ENCODE data around the gene SUMO3.

Gene SUMO3

GRCh38 chr21:44828362-44829056 is 10.6 kb upstream of the SUMO3 start:
- DNase-seq = no peak

GRCh38 chr21:44823179-44823660 is 5.4 kb upstream of the SUMO3 start:
- no peak for DNase-seq

- DNase-seq = no peak
These were observed 4.8 kb upstream of the SUMO3 start for GRCh38 chr21:44822484-44823178.

GRCh38 chr21:44820851-44821250 is 3.0 kb upstream of the SUMO3 start:
- no peak for DNase-seq

- no peak for DNase-seq
These were observed 1.7 kb upstream of the SUMO3 start for GRCh38 chr21:44819283-44820243.

- no peak for DNase-seq
These were observed 764 bp upstream of the SUMO3 start for GRCh38 chr21:44818640-44819011.

GRCh38 chr21:44817506-44817880 is 369 bp downstream of the SUMO3 start:
- DNase-seq = peak; percentile 90

GRCh38 chr21:44816761-44817505 is 929 bp downstream of the SUMO3 start:
- no peak for DNase-seq

- DNase-seq = no peak
These were observed 1.8 kb downstream of the SUMO3 start for GRCh38 chr21:44815852-44816628.

- DNase-seq = no peak
These were observed 2.6 kb downstream of the SUMO3 start for GRCh38 chr21:44815225-44815624.

GRCh38 chr21:44814498-44815023 is 3.3 kb downstream of the SUMO3 start:
- DNase-seq = no peak

- no peak for DNase-seq
These were observed 4.1 kb downstream of the SUMO3 start for GRCh38 chr21:44813727-44814126.

GRCh38 chr21:44813149-44813548 is 4.7 kb downstream of the SUMO3 start:
- DNase-seq = no peak

GRCh38 chr21:44812640-44813039 is 5.2 kb downstream of the SUMO3 start:
- no peak for DNase-seq

GRCh38 chr21:44810779-44811178 is 7.1 kb downstream of the SUMO3 start:
- DNase-seq = no peak

- no peak for DNase-seq
These were observed 12.0 kb downstream of the SUMO3 start for GRCh38 chr21:44805859-44806258.

- DNase-seq = no peak
These were observed 12.6 kb downstream of the SUMO3 start for GRCh38 chr21:44805226-44805625.

- DNase-seq = no peak
These were observed 13.1 kb downstream of the SUMO3 start for GRCh38 chr21:44804762-44805161.

GRCh38 chr21:44803651-44804050 is 14.2 kb downstream of the SUMO3 start:
- no peak for DNase-seq

GRCh38 chr21:44802396-44803153 is 15.3 kb downstream of the SUMO3 start:
- no peak for DNase-seq
